Measurements from ENCODE around the gene CDH4. TPM values are rescaled to one million over a fixed set of nuclear protein-coding genes. Genes with fewer than 3 reads are reported as not detected.

The CDH4 gene
- polyA plus RNA-seq, 2 donors, result 0.02 to 0.05 TPM

DNA sequence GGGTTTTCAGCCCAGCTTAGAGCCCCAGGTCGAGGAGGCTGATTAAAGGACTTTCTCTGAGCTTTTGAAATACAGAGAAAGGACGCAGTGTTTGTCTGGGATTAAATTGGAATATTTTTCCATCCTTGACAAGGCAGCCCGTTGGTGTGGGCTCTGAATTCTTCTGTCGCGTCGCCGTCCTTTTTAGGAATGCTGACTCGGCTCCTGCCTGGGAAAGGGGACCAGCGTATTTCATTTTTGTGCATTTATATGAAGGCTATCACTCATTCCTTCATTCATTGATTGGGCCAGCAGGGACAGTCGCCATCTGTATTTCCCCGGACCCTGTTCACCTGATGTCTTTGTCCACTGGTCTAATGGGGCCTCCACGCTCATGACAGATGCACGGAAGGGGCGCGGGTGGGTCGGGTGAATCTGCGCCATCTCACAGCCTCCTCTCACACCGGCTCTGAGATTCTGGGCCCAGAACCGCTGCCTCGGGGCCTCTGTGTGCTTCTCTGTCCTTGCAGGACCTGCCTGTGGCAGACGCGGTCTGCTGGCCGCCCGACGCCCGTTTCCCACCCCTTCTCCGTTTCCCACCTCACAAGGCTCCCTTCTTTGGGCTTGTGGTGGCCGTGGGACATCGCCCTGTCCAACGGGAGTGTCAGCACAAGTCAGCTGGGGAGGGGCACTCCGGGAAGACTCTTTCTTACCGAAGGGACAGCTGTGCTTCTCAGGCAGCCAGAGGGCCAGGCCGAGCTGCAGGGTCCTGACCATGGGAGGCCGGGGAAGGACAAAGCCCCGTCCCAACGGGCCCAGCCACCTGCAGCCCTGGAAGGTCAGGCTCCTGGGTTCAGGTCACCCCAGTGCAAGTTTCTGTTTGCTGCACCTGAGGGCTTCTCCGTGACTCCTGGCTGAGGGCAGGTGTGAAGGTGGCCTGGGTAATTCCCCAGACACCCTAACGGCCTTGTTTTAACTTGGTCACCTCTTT lies 656.3 kb downstream of the CDH4 start:
- WGBS, 2 donors, result 72 to 79% methylated on average over 38 of the region's 38 CpGs
- Histone ChIP-seq H3K27me3 (ENCODE audit: control insufficient read depth in 1 of 2, insufficient read depth in 2 of 2, low read length in 2 of 2) (no peaks in the 10 kb centered on the region), H3K9me3 (ENCODE audit: control insufficient read depth in 2 of 2, insufficient read depth in 1 of 2, low read depth in 1 of 2, low read length in 1 of 2) (peaks cover 3 to 8% of the 10 kb centered on the region in 2 donors)

DNA sequence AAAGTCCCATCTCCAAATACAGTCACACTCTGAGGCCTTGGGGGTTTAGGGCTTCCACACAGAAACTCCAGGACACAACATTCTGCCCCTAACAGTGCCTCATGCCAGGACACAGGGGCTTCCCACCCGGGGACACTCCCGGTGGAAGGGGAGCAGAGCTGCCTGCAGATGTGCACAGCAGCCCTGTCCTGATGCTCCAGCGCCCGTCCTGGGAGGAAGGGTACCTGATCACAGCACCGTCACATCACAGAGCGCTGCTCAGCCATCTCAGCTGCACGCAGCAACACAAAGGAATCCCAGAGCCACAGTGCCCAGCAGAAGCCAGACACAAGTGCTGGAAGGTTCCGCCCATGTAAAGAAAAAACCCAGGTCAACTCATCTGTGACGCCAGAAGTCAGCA lies 657.0 kb downstream of the CDH4 start:
- peaks cover 3 to 8% of the 10 kb centered on the region in 2 donors for H3K9me3 ChIP-seq (ENCODE audit: control insufficient read depth in 2 of 2, insufficient read depth in 1 of 2, low read depth in 1 of 2, low read length in 1 of 2)
- H3K27ac ChIP-seq (ENCODE audit: low read depth in 2 of 2, low read length in 1 of 2), result no peak overlapping the region
- peaks cover 0 to 5% of the 10 kb centered on the region in 2 donors for H3K4me1 ChIP-seq (ENCODE audit: control insufficient read depth in 2 of 2, insufficient read depth in 2 of 2, low read length in 1 of 2)
- no peak overlapping the region for H3K4me3 ChIP-seq (ENCODE audit: low read depth in 1 of 2, low read length in 2 of 2)
- H3K36me3 ChIP-seq (ENCODE audit: control insufficient read depth in 2 of 2, insufficient read depth in 2 of 2, low read length in 1 of 2), result no peaks in the 10 kb centered on the region
- WGBS, 2 donors, result 74 to 78% methylated on average over 9 of the region's 9 CpGs
- no peaks in the 10 kb centered on the region for H3K27me3 ChIP-seq (ENCODE audit: control insufficient read depth in 1 of 2, insufficient read depth in 2 of 2, low read length in 2 of 2)

More for the DNA sequence above, 656.3 kb downstream of the CDH4 start:
- peaks cover 0 to 5% of the 10 kb centered on the region in 2 donors for H3K4me1 ChIP-seq (ENCODE audit: control insufficient read depth in 2 of 2, insufficient read depth in 2 of 2, low read length in 1 of 2)
- H3K36me3 ChIP-seq (ENCODE audit: control insufficient read depth in 2 of 2, insufficient read depth in 2 of 2, low read length in 1 of 2), result no peaks in the 10 kb centered on the region
- no peak overlapping the region for H3K27ac ChIP-seq (ENCODE audit: low read depth in 2 of 2, low read length in 1 of 2)
- no peak overlapping the region for H3K4me3 ChIP-seq (ENCODE audit: low read depth in 1 of 2, low read length in 2 of 2)

DNA sequence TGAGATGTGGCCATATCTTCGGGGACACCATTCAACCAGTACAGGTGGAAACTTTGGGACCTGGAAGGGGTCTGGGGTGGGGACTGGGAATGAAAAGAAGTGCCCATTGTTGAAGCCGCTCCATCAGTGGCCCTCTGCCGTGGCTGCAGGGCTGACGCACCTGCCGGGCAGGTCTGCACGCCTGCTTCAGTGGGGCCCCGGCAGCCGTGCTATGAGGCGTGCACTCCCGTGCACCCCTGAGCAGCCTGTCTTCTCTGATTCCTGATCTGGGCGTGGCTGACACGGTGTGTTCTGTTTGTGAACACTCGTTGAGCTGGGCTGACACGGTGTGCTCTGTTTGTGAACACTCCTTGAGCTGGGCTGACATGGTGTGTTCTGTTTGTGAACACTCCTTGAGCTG lies 657.8 kb downstream of the CDH4 start:
- H3K27ac ChIP-seq (ENCODE audit: low read depth in 2 of 2, low read length in 1 of 2), result no peak overlapping the region
- H3K27me3 ChIP-seq (ENCODE audit: control insufficient read depth in 1 of 2, insufficient read depth in 2 of 2, low read length in 2 of 2), result no peaks in the 10 kb centered on the region
- no peak overlapping the region for H3K4me3 ChIP-seq (ENCODE audit: low read depth in 1 of 2, low read length in 2 of 2)
- H3K36me3 ChIP-seq (ENCODE audit: control insufficient read depth in 2 of 2, insufficient read depth in 2 of 2, low read length in 1 of 2), result no peaks in the 10 kb centered on the region
- H3K4me1 ChIP-seq (ENCODE audit: control insufficient read depth in 2 of 2, insufficient read depth in 2 of 2, low read length in 1 of 2), result peaks cover 0 to 5% of the 10 kb centered on the region in 2 donors
- peaks cover 3 to 8% of the 10 kb centered on the region in 2 donors for H3K9me3 ChIP-seq (ENCODE audit: control insufficient read depth in 2 of 2, insufficient read depth in 1 of 2, low read depth in 1 of 2, low read length in 1 of 2)
- 55 to 64% methylated on average over 14 of the region's 14 CpGs for WGBS, 2 donors

DNA sequence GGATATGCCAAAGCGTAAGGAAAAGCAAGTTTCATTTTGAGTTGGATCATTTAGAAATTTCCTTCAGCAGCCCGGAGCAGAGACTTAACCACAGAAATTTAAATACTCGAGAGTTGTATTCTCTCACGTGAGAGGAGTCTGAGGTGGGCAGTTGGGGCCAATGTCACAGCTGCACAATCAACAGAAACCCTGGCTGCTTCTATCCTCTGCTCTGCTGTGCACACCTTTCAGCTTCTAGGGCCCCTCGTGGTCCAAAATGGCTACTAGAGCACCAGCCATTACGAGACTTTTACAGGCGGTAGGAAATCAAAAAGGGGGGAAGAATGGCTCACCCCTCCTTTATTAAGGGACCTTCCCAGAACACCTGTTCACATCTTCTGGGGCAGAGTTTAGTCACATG lies 659.8 kb downstream of the CDH4 start:
- no peaks in the 10 kb centered on the region for H3K36me3 ChIP-seq (ENCODE audit: control insufficient read depth in 2 of 2, insufficient read depth in 2 of 2, low read length in 1 of 2)
- H3K9me3 ChIP-seq (ENCODE audit: control insufficient read depth in 2 of 2, insufficient read depth in 1 of 2, low read depth in 1 of 2, low read length in 1 of 2), result peaks cover 3 to 8% of the 10 kb centered on the region in 2 donors
- H3K27ac ChIP-seq (ENCODE audit: low read depth in 2 of 2, low read length in 1 of 2), result no peak overlapping the region
- 67 to 74% methylated on average over 7 of the region's 7 CpGs for WGBS, 2 donors
- no peak overlapping the region for H3K4me3 ChIP-seq (ENCODE audit: low read depth in 1 of 2, low read length in 2 of 2)
- H3K4me1 ChIP-seq (ENCODE audit: control insufficient read depth in 2 of 2, insufficient read depth in 2 of 2, low read length in 1 of 2), result peaks cover 0 to 5% of the 10 kb centered on the region in 2 donors
- H3K27me3 ChIP-seq (ENCODE audit: control insufficient read depth in 1 of 2, insufficient read depth in 2 of 2, low read length in 2 of 2), result no peaks in the 10 kb centered on the region

DNA sequence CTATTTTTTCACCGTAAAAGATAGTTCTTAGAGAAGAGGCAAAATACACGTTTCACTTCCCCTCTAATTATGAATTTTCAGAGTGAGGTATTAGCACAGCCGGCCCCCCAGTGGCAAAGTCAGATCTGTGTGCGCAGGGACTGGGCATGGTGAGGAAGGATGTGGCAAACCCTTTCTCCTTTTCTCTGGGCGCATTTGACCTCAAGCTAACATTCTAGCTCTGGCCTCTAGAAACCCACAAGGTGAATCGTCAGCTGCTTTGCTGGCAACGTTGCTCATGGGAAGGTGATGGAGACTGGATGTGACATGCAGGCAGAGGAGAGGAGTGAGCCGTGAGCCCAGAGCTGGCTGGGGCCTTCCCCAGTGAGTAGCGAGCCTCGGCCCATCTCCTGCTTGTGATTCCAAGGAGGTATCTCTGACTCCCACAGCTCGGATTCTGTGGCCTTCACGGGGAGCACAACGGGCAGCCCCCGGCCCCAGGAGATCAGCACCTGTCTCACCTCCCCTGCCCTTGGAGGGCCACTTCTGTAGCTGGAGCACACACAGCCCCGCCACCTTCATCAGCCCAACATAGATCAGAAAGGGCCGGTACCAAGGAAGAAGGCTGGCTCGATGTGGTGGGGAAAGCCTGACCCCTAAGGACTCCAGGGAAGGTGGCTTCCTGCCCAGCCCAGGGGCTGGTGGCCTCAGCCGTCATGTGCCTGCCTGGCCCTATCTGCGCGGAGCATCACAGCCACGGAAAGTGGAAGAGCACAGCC lies 660.8 kb downstream of the CDH4 start:
- Histone ChIP-seq H3K9me3 (ENCODE audit: control insufficient read depth in 2 of 2, insufficient read depth in 1 of 2, low read depth in 1 of 2, low read length in 1 of 2) (peaks cover 3 to 8% of the 10 kb centered on the region in 2 donors), H3K27me3 (ENCODE audit: control insufficient read depth in 1 of 2, insufficient read depth in 2 of 2, low read length in 2 of 2) (no peaks in the 10 kb centered on the region), H3K4me3 (ENCODE audit: low read depth in 1 of 2, low read length in 2 of 2) (no peak overlapping the region), H3K36me3 (ENCODE audit: control insufficient read depth in 2 of 2, insufficient read depth in 2 of 2, low read length in 1 of 2) (no peaks in the 10 kb centered on the region), H3K4me1 (ENCODE audit: control insufficient read depth in 2 of 2, insufficient read depth in 2 of 2, low read length in 1 of 2) (peaks cover 0 to 5% of the 10 kb centered on the region in 2 donors), H3K27ac (ENCODE audit: low read depth in 2 of 2, low read length in 1 of 2) (no peak overlapping the region)
- 77 to 80% methylated on average over 21 of the region's 21 CpGs for WGBS, 2 donors

- Histone ChIP-seq H3K9me3 (ENCODE audit: control insufficient read depth in 2 of 2, insufficient read depth in 1 of 2, low read depth in 1 of 2, low read length in 1 of 2) (peaks cover 3 to 8% of the 10 kb centered on the region in 2 donors), H3K27me3 (ENCODE audit: control insufficient read depth in 1 of 2, insufficient read depth in 2 of 2, low read length in 2 of 2) (no peaks in the 10 kb centered on the region), H3K4me3 (ENCODE audit: low read depth in 1 of 2, low read length in 2 of 2) (no peak overlapping the region), H3K27ac (ENCODE audit: low read depth in 2 of 2, low read length in 1 of 2) (no peak overlapping the region), H3K4me1 (ENCODE audit: control insufficient read depth in 2 of 2, insufficient read depth in 2 of 2, low read length in 1 of 2) (peaks cover 0 to 5% of the 10 kb centered on the region in 2 donors), H3K36me3 (ENCODE audit: control insufficient read depth in 2 of 2, insufficient read depth in 2 of 2, low read length in 1 of 2) (no peaks in the 10 kb centered on the region)
- WGBS, 2 donors, result 67 to 76% methylated on average over 18 of the region's 18 CpGs
Measured at GRCh38 chr20:61913423-61914225, 661.6 kb downstream of the CDH4 start.

DNA sequence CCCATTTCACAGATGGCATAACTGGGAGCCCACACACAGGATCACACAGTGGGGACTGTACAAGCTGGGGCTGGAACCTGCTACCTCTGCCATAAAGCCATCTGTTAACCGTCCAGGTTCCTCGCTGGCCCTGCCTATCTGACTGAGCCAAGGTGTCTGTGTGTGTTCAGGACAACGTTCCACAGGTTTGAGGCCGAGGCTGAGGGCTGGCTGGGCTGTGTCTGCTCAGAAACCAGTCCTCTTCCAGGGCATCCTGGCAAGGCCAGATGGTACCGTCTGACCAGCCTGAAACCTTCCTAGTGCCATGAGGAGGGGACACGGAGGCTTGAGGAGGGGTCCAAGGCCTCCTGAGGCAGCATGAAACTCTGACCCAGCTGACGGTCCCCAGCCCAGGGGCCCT lies 663.0 kb downstream of the CDH4 start:
- Histone ChIP-seq H3K4me3 (ENCODE audit: low read depth in 1 of 2, low read length in 2 of 2) (no peak overlapping the region), H3K27me3 (ENCODE audit: control insufficient read depth in 1 of 2, insufficient read depth in 2 of 2, low read length in 2 of 2) (no peaks in the 10 kb centered on the region), H3K4me1 (ENCODE audit: control insufficient read depth in 2 of 2, insufficient read depth in 2 of 2, low read length in 1 of 2) (peaks cover 0 to under 1% of the 10 kb centered on the region in 2 donors), H3K36me3 (ENCODE audit: control insufficient read depth in 2 of 2, insufficient read depth in 2 of 2, low read length in 1 of 2) (no peaks in the 10 kb centered on the region), H3K27ac (ENCODE audit: low read depth in 2 of 2, low read length in 1 of 2) (no peak overlapping the region), H3K9me3 (ENCODE audit: control insufficient read depth in 2 of 2, insufficient read depth in 1 of 2, low read depth in 1 of 2, low read length in 1 of 2) (peaks cover 3 to 9% of the 10 kb centered on the region in 2 donors)
- WGBS, 2 donors, result 79 to 81% methylated on average over 7 of the region's 7 CpGs

DNA sequence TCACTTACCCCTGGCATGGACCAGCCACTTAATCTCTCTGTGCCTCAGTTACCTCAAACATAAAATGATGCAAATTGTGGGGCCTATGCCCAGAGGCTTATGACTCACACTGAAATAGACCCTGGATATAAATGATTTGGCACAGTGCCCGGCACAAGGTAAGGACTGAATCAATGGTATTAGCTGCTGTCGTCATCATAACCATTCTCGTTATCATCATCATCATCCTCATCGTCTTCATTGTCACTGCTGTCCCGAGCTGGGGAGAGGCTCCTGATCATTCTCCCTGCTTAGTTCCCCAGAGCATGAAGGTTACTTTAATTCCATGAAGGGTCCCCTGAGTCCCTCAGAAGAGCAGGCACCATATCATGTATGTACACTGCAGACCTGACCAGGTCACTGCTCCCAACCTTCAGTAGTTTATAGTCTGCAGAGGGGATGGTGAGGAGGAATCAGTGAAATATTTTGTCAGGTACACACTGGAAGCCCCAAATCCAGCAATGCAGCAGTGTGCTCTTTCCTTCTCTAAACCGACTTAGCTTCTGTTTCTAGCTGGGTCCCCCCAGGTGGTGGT lies 664.3 kb downstream of the CDH4 start:
- Histone ChIP-seq H3K36me3 (ENCODE audit: control insufficient read depth in 2 of 2, insufficient read depth in 2 of 2, low read length in 1 of 2) (peaks cover 0 to 2% of the 10 kb centered on the region in 2 donors), H3K4me1 (ENCODE audit: control insufficient read depth in 2 of 2, insufficient read depth in 2 of 2, low read length in 1 of 2) (no peaks in the 10 kb centered on the region), H3K4me3 (ENCODE audit: low read depth in 1 of 2, low read length in 2 of 2) (no peak overlapping the region), H3K9me3 (ENCODE audit: control insufficient read depth in 2 of 2, insufficient read depth in 1 of 2, low read depth in 1 of 2, low read length in 1 of 2) (peaks cover 0 to 13% of the 10 kb centered on the region in 2 donors), H3K27me3 (ENCODE audit: control insufficient read depth in 1 of 2, insufficient read depth in 2 of 2, low read length in 2 of 2) (no peaks in the 10 kb centered on the region), H3K27ac (ENCODE audit: low read depth in 2 of 2, low read length in 1 of 2) (no peak overlapping the region)
- 75 to 78% methylated on average over 6 of the region's 6 CpGs for WGBS, 2 donors
